GM19238 (cell line): ENCODE measurements around the gene KRTAP4-7.
"Not testable (repeated sequence)": the region's sequence is repeated elsewhere in the genome, so short reads cannot be mapped to it uniquely, and the experiment has no call there.

Experiments
- DNase-seq: peaks from one replicate; pipeline ENCODE4 v3.0.0; 2011; ENCODE audit warnings: low spot score; ENCODE audit not compliant: insufficient read length

Gene KRTAP4-7

DNA sequence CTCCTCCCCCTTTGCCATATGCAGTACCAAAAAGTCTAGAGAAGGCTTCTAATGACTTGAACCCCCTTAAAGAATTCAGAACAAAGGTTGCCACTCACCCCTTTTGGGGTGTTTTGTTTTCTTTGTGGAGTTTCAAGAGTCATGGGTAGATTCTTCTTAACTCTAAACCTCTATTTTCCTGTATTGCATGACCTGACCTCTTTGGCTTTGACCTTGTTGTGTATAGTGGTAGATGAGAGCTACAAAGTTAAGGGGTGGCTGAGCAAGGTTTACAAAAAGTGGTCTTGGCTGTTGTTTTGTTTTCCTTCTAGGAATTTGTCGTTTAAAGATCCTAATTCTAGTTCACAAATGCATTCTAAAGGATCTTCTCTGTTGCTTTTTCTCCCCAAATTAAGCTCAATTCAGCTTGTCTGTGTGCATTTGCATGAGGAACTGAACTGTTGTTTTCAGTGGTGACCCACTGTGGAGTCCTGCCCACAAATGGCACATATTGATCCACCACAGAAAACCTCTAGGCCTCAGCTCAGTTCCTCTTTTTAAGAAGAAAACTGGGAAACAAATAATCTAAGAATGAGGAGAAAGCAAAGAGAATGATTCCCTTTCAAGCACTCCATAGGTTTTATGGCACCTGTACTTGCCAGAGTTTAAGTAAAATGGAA, 24.9 kb downstream of the KRTAP4-7 start:
- DNase-seq: not testable (repeated sequence)

GRCh38 chr17:41111151-41111885, 27.4 kb downstream of the KRTAP4-7 start:
- no peak for DNase-seq

DNA sequence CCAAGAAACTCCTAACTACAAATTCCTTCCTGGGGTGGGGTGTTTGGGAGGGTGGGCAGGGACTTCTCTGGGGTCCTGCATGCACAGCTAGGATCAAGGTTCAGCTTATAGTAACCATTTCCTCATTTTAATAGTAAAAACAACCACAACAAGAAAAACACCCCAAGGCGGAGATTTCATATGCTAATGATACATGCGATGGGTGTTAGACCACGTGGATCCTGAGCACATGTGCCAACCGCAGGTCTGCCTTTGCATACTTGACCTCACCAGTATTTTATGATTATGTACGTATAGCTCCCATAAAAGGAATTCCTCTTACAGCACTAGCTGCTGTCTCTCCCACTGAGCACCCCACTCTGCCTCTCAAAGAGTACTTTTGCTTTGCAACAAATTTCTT, 32.3 kb downstream of the KRTAP4-7 start:
- DNase-seq: no peak

GRCh38 chr17:41117846-41118386, 34.0 kb downstream of the KRTAP4-7 start, which contains the start of gene KRTAP4-11:
KRTAP4-11 (minus strand) TSS chr17:41118373; CDS start chr17:41118315, 58 bp downstream.
- DNase-seq: not testable (repeated sequence)

DNA sequence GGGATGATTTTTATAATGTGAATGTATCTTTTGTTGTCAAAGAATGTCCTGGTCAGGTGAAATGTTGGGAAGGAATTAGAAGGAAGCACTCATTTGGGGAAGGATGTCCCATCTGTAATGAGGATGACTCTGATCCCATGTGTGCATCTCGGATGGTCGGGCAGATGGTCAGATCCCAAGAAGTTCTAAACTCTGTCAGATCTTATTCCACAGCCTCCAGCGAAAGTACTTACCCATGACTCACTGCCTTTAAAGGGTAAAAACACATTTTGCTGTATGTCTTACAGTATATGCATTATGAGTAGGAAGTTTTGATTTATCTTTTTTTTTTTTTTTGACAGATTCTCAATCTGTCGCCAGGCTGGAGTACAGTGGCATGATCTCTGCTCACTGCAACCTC, 34.8 kb downstream of the KRTAP4-7 start:
- no peak for DNase-seq

DNA sequence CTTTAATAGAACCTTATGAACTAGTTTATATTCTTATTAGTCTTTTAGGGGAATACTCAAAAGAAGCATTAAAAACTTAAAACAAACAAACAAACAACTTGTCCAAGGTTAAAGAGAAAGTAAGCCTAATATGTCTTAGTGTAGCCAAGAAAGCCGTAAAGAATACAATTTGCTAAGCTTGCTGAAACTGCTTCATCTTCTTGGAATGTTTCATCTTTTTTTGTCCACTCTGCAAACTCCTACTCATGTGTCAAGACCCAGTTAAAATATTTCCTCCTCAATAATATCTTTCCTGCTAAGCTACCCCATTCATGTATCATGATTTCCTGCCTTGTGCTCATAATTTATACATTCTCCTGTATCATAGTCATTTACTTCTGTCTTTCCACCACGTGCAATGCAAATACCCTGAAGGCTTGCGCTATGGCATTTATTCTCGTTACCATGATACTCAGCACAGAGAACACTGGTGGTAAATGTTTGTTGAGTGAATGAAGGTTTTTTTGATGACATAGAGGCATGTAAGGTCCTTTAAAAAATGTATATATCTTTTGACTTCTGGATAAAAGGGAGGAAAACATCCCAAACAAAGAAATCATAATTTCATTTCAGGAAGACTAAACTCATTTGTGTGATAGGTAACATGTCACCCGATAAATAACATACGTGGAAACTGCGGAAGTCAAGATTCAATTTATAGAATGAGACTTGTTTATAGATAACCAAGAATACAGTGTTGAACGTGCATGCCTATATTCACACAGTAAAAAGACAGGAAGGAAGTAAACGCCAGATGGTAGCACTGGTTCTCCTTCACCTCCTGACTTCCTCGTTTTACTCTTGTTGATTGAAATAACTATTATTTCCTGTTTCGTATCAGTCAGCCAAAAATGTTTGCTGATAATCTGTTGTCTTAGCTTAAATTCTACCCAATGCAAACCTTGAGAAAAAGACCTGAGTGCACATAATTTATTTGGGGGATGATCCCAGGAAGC, 36.0 kb downstream of the KRTAP4-7 start:
- DNase-seq: not testable (repeated sequence)

DNA sequence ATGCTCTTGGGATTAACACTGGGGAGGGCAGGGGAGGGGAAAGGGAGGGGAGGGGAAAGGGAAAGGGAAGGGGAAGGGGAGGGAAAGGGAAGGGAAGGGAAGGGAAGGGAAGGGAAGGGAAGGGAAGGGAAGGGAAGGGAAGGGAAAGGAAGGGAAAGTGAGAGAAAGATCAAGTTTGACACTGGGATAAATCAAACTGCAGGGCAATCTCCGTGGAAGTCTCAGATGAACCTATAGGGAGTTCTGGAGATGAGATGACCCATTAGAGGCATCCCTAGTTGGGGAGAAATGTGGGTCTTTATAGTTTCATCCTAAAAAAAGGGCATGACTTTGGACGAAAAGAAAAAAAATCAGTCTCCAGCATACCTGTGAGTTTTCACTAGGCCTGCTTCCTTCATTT, 37.8 kb downstream of the KRTAP4-7 start:
- no peak for DNase-seq

DNA sequence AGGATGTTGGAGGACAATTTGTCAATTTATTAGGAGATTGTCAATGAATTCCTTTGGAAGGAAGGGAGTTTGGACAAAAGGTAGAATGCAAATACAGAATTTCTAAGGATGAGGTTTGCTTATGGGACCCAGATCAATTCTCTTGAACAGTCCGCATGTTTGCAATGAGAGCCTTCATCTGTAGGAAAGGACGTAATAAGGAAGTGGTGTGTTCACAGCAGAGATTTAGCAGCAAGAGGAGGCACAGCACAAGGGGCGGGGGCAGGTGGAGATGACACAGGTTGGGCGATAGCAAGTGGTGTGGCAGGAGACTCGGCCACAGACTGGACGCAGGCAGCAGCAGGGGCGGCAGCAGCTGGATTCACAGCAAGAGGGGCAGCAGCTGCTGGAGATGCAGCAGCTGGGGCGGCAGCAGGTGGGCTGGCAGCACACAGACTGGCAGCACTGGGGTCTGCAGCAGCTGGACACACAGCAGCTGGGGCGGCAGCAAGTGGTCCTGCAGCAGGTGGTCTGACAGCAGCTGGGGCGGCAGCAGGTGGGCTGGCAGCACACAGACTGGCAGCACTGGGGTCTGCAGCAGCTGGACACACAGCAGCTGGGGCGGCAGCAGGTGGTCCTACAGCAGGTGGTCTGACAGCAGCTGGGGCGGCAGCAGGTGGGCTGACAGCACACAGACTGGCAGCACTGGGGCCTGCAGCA, 39.5 kb downstream of the KRTAP4-7 start:
- DNase-seq: not testable (repeated sequence)

- DNase-seq: not testable (repeated sequence)
Measured at GRCh38 chr17:41123991-41124371, 40.0 kb downstream of the KRTAP4-7 start, which contains the start of gene KRTAP4-12. KRTAP4-12 (minus strand) TSS chr17:41124182; CDS start chr17:41124122, 60 bp downstream.

GRCh38 chr17:41125064-41125463, 41.1 kb downstream of the KRTAP4-7 start:
- no peak for DNase-seq

DNA sequence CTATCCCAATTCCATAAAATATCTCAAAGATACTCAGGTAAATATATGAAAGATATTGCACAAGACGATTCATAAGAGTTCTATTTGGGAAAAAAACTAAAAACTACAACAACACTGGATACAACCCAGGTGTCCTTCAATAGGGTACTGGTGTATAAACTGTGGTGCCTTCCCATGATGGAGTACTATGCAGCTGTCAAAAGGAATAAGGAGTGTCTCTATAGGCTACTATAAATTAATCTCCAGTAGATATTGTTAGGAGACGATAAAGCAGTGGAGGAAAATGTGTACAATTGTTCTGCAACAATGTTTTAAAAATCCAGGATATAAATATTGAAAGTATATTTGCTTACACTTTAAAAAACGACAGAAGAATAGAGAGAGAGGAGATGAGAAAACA, 42.5 kb downstream of the KRTAP4-7 start:
- no peak for DNase-seq

- DNase-seq: no peak
Measured at GRCh38 chr17:41127371-41127770, 43.4 kb downstream of the KRTAP4-7 start.

DNA sequence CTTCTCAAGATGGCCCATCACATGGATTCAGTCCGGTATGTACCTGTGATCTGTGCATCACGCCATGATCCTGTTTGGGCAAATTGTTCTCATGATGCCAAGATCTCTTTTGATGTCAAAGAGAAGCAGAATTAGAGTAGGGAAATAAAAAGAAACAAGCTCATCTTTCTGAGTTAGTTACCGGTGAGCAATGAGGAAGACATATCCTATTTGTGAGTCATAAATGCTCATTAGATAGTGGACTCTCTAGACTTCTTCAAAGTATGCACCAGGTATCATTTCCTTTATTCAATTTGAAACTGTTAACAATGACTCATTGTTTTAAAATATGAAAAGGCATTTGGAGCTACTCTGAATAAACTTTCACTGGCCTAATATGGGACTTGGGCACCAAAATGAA, 48.0 kb downstream of the KRTAP4-7 start:
- no peak for DNase-seq

GRCh38 chr17:41133880-41134735, 50.2 kb downstream of the KRTAP4-7 start:
- no peak for DNase-seq
